ENCODE data around the gene CDH4. TPM values are rescaled to one million over a fixed set of nuclear protein-coding genes. Genes with fewer than 3 reads are reported as not detected.

The CDH4 gene
- total RNA-seq, 1 donor from 2014 or later = 8.9 TPM

GRCh38 chr20:61627791-61628415 lies 375.8 kb downstream of the CDH4 start:
- H3K27ac Mint-ChIP-seq (ENCODE audit: unreplicated experiment) = no peak overlapping the region
- no peaks in the 10 kb centered on the region for H3K27me3 Mint-ChIP-seq (ENCODE audit: low read depth)

GRCh38 chr20:61628480-61628879 lies 376.4 kb downstream of the CDH4 start:
- no peak for TF ChIP-seq CTCF (conservative IDR thresholded peaks at IDR 0.05)
- no peaks in the 10 kb centered on the region for H3K9me3 Mint-ChIP-seq
- no peak overlapping the region for H3K4me3 Mint-ChIP-seq
- no peak overlapping the region for H3K27ac Mint-ChIP-seq (ENCODE audit: unreplicated experiment)
- no peaks in the 10 kb centered on the region for H3K27me3 Mint-ChIP-seq (ENCODE audit: low read depth)
- no peak for DNase-seq (ENCODE audit: low read depth, low spot score)
- H3K36me3 Mint-ChIP-seq (ENCODE audit: low read depth) = no peaks in the 10 kb centered on the region
- peaks cover 4% of the 10 kb centered on the region for H3K4me1 Mint-ChIP-seq

More at GRCh38 chr20:61627791-61628415, 375.8 kb downstream of the CDH4 start:
- H3K4me1 Mint-ChIP-seq = peaks cover 4% of the 10 kb centered on the region
- TF ChIP-seq CTCF (conservative IDR thresholded peaks at IDR 0.05) = no peak
- H3K4me3 Mint-ChIP-seq = no peak overlapping the region
- no peaks in the 10 kb centered on the region for H3K9me3 Mint-ChIP-seq
- DNase-seq (ENCODE audit: low read depth, low spot score) = no peak
- no peaks in the 10 kb centered on the region for H3K36me3 Mint-ChIP-seq (ENCODE audit: low read depth)

GRCh38 chr20:61628901-61629601 lies 377.0 kb downstream of the CDH4 start:
- no peaks in the 10 kb centered on the region for H3K27me3 Mint-ChIP-seq (ENCODE audit: low read depth)
- no peak overlapping the region for H3K27ac Mint-ChIP-seq (ENCODE audit: unreplicated experiment)
- no peak for TF ChIP-seq CTCF (conservative IDR thresholded peaks at IDR 0.05)
- peak; percentile 14 for DNase-seq (ENCODE audit: low read depth, low spot score)
- no peaks in the 10 kb centered on the region for H3K9me3 Mint-ChIP-seq
- H3K4me3 Mint-ChIP-seq = no peak overlapping the region
- peaks cover 4% of the 10 kb centered on the region for H3K4me1 Mint-ChIP-seq
- no peaks in the 10 kb centered on the region for H3K36me3 Mint-ChIP-seq (ENCODE audit: low read depth)

GRCh38 chr20:61629602-61630390 lies 377.7 kb downstream of the CDH4 start:
- no peak for TF ChIP-seq CTCF (conservative IDR thresholded peaks at IDR 0.05)
- no peaks in the 10 kb centered on the region for H3K27me3 Mint-ChIP-seq (ENCODE audit: low read depth)
- no peak overlapping the region for H3K4me3 Mint-ChIP-seq
- DNase-seq (ENCODE audit: low read depth, low spot score) = no peak
- peaks cover 4% of the 10 kb centered on the region for H3K4me1 Mint-ChIP-seq
- no peaks in the 10 kb centered on the region for H3K9me3 Mint-ChIP-seq
- no peaks in the 10 kb centered on the region for H3K36me3 Mint-ChIP-seq (ENCODE audit: low read depth)
- no peak overlapping the region for H3K27ac Mint-ChIP-seq (ENCODE audit: unreplicated experiment)

- Mint-ChIP-seq H3K27ac (ENCODE audit: unreplicated experiment) (no peak overlapping the region), H3K9me3 (no peaks in the 10 kb centered on the region), H3K4me1 (peaks cover 4% of the 10 kb centered on the region), H3K36me3 (ENCODE audit: low read depth) (no peaks in the 10 kb centered on the region), H3K27me3 (ENCODE audit: low read depth) (no peaks in the 10 kb centered on the region), H3K4me3 (no peak overlapping the region)
- TF ChIP-seq CTCF (conservative IDR thresholded peaks at IDR 0.05) = no peak
- no peak for DNase-seq (ENCODE audit: low read depth, low spot score)
Observed at GRCh38 chr20:61630391-61630650, 378.3 kb downstream of the CDH4 start.

Data from neural crest cell (in vitro differentiated cells).